Middle frontal gyrus (tissue), 1 donor: ENCODE results near the gene NAPA.
A peak's percentile ranks its signal among the peaks of the same experiment; 100 is the strongest.

Source experiments
- DNase-seq: peaks from one replicate; pipeline ENCODE4 v3.0.0-alpha.2; 2015; ENCODE audit warnings: low spot score; ENCODE audit errors: extremely low spot score

Gene NAPA

DNA sequence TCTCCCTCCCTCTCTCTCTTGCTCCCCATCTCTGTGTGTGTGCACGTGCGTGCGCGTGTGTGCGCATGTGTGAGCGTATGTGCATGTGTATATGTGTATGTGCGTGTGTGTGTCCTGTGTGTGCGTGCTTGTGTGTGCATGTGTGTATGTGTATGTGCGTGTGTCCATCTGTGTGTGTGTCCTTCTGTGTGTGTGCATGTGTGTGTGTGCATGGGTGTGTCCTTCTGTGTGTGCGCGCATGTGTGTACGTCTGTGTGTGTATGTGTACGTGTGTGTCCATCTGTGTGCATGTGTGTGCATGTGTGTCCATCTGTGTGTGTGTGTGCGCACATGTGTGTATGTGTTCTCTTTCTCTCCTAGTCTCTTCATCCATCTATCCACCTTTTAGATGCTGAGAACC lies 55.4 kb downstream of the NAPA start:
- no peak for DNase-seq

DNA sequence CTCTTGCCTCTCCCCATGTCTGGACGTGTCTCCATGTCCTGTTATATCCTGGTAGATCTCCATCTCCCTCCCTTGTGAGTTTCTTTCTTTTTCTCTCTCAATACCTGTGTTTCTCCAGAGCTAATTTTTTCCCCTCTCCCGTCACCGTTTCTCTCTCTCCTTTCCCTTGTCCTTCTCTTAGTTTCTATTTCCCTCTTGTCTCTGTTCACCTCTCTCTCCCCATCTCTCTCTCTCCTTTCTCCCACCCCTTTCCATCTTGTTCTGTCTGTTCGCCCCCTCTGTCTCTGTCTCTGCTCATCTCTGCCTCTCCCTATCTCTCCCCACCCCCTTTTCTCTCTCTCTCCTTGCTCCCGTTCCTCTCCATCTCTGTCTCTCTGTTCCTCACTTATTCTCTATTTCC lies 56.2 kb downstream of the NAPA start:
- DNase-seq = no peak

DNA sequence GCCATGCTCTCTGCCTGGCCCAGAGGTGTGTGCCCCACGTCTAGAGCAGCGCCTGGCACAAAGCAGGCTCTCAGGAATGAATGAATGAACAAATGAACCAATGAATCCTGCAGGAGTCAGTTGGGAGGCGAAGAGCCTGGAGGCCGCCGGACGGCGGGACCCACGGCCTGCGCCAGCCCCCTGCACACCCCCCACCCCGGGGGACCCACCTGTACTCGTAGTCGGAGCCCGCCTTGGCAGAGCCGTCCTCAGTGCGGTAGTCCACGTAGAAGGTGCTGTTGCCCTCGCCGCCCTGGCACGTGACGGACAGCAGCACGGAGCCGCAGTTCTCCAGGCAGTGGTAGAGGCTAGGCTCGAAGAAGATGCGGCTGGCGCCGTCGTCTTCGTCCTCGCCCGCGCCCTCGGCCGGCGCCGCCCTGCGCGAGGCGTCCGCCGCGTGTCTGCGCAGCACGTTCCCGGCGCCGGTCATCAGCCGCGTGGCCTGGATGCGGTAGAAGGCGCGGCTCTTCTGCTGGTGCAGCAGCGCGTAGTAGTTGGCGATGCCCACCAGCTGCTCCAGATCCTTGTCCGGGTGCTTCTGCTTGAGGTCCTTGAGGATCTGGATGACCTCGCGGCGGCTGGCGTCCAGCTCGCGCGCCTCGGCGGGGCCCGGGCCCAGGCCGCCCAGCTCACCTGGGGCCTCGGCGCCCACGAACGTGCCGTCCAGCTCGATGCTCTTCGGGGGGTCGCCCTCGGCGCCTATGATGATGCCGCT lies 58.0 kb downstream of the NAPA start:
- no peak for DNase-seq

DNA sequence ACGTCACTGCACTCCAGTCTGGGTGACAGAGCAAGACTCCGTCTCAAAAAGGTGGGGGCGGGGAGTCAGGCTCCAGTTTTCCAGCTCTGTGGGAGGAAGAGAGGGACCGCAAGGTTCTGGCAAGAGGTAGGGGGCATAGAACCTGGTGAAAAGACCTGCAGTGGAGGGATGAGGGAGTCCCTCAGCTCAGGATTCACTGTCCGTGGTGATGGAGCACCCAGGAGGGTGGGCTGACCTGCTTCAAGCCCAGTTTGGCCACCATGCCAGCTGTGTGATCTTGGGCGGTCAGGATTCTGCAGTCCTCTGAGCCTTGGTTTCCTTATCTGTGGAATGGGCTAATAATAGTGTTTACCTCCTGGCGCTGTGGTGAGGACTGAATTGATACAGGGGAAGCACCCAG lies 64.4 kb downstream of the NAPA start:
- DNase-seq = no peak

DNA sequence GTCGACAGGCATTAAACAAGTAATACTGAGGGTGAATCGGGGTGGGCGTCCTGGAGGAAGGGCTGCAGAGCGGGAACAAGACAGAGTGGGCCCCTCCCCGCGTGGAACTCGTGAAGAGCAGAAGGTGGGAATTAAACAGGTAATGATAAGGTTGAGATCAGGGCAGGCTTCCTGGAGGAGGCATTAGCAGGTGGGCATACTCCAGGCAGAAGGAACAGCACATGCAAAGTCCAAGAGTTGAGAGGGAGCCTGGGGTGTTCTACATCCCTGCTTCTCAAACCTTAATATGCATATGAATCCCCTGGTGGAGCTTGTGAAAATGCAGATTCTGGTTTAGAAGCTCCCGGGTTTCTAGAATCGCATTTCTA lies 66.5 kb downstream of the NAPA start:
- no peak for DNase-seq

DNA sequence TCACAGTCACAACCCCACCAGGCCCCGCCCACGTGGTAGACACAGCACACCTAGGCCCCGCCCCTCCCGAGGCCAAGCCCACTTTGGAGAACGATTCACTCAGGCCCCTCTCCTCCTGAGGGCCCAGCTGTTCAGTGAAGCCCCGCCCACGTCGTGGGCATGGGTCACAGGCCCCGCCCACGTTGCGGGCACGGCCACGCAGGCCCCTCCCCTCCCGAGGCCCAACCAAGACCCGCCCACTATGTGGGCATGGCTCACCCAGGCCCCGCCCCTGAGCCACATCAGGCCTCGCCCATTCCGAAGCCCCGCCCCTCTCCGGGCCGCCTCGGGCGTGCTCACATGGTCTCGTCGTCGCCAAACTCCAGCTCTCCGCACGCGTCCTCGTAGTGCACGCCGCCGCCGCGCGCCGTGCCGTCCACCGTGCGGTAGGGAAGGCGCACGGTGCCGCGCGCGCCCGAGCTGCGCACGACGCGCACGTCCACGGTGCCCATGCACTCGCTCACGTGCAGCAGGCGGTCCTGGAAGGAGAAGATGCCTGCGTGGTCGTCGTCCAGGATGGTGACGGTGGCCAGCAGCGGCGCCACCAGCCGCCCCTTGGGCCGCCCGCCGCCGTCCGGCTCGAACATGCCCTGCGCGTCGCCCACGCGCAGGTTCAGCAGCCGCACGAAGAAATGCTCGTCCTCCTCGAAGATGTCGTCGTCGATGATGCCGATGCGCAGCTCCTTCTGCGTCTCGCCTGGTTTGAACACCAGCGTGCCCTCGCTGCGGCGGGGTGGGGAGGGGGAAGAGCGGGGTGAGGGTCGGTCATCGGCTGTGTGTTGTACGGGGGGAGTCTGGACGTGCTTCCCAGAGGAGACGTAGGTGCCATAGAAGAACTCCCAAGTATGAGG lies 67.1 kb downstream of the NAPA start:
- DNase-seq = no peak

DNA sequence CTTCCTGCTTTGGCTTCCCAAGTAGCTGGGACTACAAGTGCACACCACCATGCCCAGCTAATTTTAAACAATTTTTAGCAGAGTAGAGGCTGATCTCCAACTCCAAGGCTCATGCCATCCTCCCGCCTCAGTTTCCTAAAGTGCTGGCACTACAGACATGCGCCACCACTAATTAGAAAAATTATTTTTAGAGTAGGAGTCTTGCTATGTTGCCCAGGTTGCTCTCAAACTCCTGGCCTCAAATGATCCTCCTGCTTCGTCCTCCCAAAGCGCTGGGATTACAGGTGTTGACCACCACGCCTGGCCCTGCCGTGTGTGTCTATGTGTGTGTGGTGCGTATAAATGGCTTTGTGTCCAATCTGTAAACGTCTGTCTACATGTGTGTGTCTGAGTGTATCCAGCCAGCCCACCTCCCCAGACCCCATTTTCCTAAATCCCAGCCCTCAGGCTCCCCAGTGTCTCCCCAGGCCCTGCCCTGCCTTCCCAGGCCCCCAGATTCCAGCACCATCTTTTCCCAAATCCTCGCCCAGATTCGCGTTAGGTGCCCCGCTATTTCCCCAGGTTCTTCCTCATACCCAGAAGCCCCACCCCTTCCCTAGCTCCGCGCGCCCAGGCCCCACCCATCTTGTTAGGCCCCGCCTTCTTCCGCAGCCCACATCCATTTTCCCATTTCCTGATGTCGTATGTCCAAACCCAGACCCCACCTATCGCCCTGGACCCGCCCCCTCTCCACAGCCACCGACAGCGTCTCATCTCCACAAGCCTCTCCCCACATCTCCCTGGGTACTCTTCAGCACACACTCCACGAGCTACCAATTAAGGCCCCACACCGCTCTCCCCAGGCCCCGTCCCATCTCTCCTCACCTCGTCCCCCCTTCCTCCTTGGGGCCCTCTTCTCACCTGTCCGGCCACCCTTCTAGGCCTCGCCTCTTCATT lies 68.1 kb downstream of the NAPA start:
- no peak for DNase-seq

DNA sequence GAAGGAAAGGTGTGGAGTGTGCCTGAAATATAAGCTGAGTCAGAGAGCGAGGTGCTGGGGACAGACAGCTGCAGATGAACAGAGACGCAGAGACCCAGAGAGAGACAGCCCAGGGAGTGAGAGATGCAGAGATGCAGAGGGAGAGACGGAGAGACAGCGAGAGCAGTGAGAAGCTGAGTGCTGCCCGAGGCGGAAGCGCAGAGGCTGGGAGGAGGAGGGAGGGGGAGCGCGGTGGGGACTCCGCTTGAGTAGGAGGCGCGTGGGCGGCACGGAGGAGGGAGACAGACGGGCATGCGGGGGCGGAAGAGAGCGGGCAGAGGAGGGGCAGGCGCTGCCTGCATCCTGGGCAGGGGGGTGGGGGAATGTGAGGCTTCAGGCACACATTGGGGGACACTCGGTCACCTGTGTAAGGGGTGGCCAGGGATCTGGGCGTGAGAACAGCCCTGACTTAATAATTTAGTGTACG lies 68.9 kb downstream of the NAPA start:
- no peak for DNase-seq

DNA sequence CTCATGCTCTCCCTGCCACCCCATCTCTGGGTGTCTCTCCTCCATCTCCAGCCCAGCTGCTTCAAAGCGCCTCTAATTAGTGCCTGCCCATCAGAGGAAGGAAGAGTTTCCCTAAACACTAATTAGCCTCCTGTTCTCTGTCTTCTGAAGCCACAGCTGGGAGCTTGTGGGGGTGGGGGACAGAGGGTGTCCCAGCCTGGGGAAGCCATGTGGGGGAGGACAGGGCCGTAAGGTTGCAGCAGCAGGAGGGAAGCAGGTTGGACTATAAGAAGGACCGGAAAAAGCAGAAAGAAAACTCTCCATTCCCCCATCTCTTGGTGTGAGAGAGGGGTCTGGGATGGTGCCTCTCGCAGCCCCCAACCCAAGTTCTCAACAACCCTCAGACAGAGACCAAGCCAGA lies 69.3 kb downstream of the NAPA start:
- DNase-seq = no peak

DNA sequence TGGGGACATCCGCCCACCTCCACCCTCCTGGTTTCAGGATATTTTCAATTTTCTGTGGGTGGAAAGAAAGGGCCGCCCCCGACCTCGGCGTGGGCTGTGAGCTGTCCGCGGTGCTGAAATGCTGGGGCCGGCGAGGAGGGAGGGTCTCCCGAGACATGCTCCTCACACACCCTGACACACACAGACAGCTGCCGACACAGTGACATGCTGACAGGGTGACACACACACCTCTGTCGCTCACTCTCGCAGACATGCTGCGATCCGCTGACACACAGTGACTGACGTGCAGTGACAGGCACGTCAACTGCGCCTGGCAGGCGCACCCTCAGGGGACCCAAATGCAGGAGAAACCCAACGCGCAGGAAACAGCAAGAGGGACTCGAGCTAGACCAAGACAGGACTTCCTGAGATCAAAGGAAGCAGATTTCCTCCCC lies 70.5 kb downstream of the NAPA start:
- DNase-seq = no peak

DNA sequence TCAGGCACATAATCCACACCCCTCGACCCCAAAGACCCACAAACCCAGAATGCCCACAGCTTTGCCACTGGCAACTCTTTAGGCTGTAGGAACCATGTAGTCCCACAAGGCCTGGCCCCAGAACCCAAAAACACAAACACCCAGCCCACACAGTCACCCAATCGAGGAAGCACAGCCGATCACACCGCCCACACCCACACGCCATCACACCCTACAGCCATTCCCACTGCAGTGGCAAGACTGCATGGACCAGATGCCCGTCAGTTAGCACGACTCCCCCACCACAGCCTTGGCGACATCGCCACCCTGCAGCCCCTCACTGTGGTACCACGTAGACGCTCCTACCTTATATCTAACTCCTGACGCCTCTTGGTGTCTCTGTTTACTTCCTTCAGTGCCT lies 71.5 kb downstream of the NAPA start:
- peak; percentile 48 for DNase-seq

DNA sequence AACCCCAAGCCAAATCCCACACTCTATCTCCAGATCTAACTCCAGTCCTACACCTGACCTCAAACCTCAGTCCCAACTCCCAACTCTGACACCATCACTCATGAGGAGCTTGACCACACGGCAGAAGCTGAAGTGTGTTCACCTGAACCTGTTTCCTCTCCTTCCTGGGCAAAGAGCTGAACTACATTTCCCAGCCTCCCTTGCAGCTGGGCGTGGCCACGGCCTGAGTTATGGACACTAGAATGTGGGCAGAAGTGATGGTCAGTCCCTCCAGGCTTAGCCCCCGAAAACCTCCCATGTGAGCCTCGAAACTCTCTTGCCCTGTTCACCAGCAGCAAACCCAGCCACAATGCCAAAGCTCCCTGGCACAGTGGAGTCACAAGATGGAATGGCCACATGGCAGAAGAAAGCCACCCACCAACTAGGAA lies 76.1 kb downstream of the NAPA start:
- DNase-seq = no peak
